K562 (cell line): ENCODE measurements around the gene GPR180. TPM values are rescaled to one million over a fixed set of nuclear protein-coding genes. Genes with fewer than 3 reads are reported as not detected.

Experiments
- ATAC-seq: fragments of 200-7000 bp; cut with Tn5 transposase; 3 replicates; pipeline ENCODE4 v1.9.1; 2020; ENCODE audit warnings: moderate library complexity
- BruUV-seq: library from RNA; stranded (reverse); fragments of 400-500 nt; replicated peaks from 2 replicates; lab custom pipeline; 2021; lab: Mats Ljungman, UMichigan
- CTCF ChIA-PET: fragments of 300-600 bp; formaldehyde crosslinking; extraction: SDS; loops from one replicate; lab custom pipeline; 2021; ENCODE audit warnings: low intra/inter-chr PET ratio; lab: Yijun Ruan, JAX
- POLR2A ChIA-PET: fragments of 300-600, 350-650 bp; sonication (Branson Sonifier 250); formaldehyde crosslinking; extraction: SDS; loops from one replicate; lab custom pipeline; 2021; ENCODE audit warnings: antibody characterized with exemption, inconsistent platforms; lab: Yijun Ruan, JAX
- DNase-seq, 4 experiments: peaks; one replicate each; pipeline versions ENCODE4 v3.0.0 to v3.0.0-alpha.2; 2011 to 2018; ENCODE audit warnings: low spot score in 3 of 4, mixed read lengths in 3 of 4; ENCODE audit errors: extremely low read depth in 1 of 4
- FAIRE-seq: peaks from 2 replicates; lab custom pipeline; 2011; peaks lifted over from hg19 to GRCh38; lab: Jason Lieb, UNC
- H2AFZ ChIP-seq: 2 replicates; pipeline ENCODE4 v1.6.0; 2011; ENCODE audit warnings: low read depth, low read length, control low read depth, inconsistent platforms
- H3K27ac ChIP-seq: fragments of 200-600 bp; 3 replicates; pipeline ENCODE4 v1.8.0; 2011; ENCODE audit warnings: low read depth, mild to moderate bottlenecking, control low read depth, inconsistent platforms, low read length, moderate library complexity, mixed read lengths; ENCODE audit errors: extremely low read depth
- H3K27me3 ChIP-seq, 2 experiments: fragments of 300-600 bp in 1 of 2; 2 replicates in 1 of 2; 3 replicates in 1 of 2; pipeline versions ENCODE4 v1.6.0 to v1.8.0; 2011; ENCODE audit warnings: inconsistent platforms in 2 of 2, low read length in 2 of 2, mild to moderate bottlenecking in 1 of 2, mixed read lengths in 1 of 2, moderate library complexity in 1 of 2; ENCODE audit not compliant: control insufficient read depth in 2 of 2, insufficient read depth in 2 of 2
- H3K36me3 ChIP-seq: fragments of 300-600 bp; 3 replicates; pipeline ENCODE4 v1.8.0; 2011; ENCODE audit warnings: mild to moderate bottlenecking, low read length, inconsistent platforms; ENCODE audit not compliant: control insufficient read depth, insufficient read depth
- H3K4me1 ChIP-seq, 2 experiments: fragments of 200-600 bp in 1 of 2; replicated peaks in 1 of 2; 2 replicates in 1 of 2; 3 replicates in 1 of 2; pipeline versions ENCODE4 v1.5.1 to v1.8.0; 2011; ENCODE audit warnings: inconsistent platforms in 2 of 2, low read length in 2 of 2, mild to moderate bottlenecking in 1 of 2, mixed read lengths in 1 of 2, moderate library complexity in 1 of 2; ENCODE audit not compliant: control insufficient read depth in 2 of 2, insufficient read depth in 2 of 2
- H3K4me2 ChIP-seq: 2 replicates; pipeline ENCODE4 v1.6.1; 2011; ENCODE audit warnings: low read length, control low read depth, inconsistent platforms, mixed read lengths; ENCODE audit not compliant: insufficient read depth
- H3K4me3 ChIP-seq: fragments of 200-600 bp; sonication (generic), shearing (Covaris generic); 2 replicates; pipeline ENCODE4 v1.5.1; 2016; ENCODE audit warnings: control low read depth, inconsistent platforms
- H3K79me2 ChIP-seq: fragments of 200-600 bp; 3 replicates; pipeline ENCODE4 v1.8.0; 2011; ENCODE audit warnings: low read length, inconsistent platforms; ENCODE audit not compliant: control insufficient read depth, insufficient read depth
- H3K9ac ChIP-seq, 2 experiments: 2 replicates each; pipeline versions ENCODE4 v1.6.0 to v1.6.1; 2011; ENCODE audit warnings: low read depth in 2 of 2, low read length in 2 of 2, control low read depth in 1 of 2, inconsistent platforms in 1 of 2, mild to moderate bottlenecking in 1 of 2, mixed read lengths in 1 of 2; ENCODE audit not compliant: insufficient read depth in 1 of 2
- H3K9me1 ChIP-seq: one replicate; pipeline ENCODE4 v1.6.0; 2011; ENCODE audit warnings: inconsistent platforms, mild to moderate bottlenecking, low read length, moderate library complexity; ENCODE audit not compliant: control insufficient read depth, insufficient read depth
- H3K9me3 ChIP-seq: replicated peaks from 2 replicates; pipeline ENCODE4 v1.5.1; 2011; ENCODE audit warnings: low read depth, low read length, inconsistent platforms; ENCODE audit not compliant: control insufficient read depth, insufficient read depth
- H4K20me1 ChIP-seq: replicated peaks from 2 replicates; pipeline ENCODE4 v1.6.1; 2011; ENCODE audit warnings: low read length, inconsistent platforms, mixed read lengths; ENCODE audit not compliant: control insufficient read depth, insufficient read depth
- FOXK2 ChIP-seq, 2 experiments: fragments of 450-650 bp; IDR thresholded peaks in 1 of 2; conservative IDR thresholded peaks in 1 of 2; 2 replicates each; pipeline ENCODE4 v1.6.1; 2016; ENCODE audit warnings: low read depth in 2 of 2, mild to moderate bottlenecking in 1 of 2
- GTF3C2 ChIP-seq: IDR thresholded peaks from 3 replicates; pipeline ENCODE4 v1.6.1; 2011; ENCODE audit warnings: borderline replicate concordance, mild to moderate bottlenecking, moderate library complexity; ENCODE audit not compliant: insufficient read length; ENCODE audit errors: extremely low read depth
- POLR2A ChIP-seq: fragments of 450-650 bp; conservative IDR thresholded peaks from 2 replicates; pipeline ENCODE4 v1.6.1; 2016
- POLR3G ChIP-seq: IDR thresholded peaks from 2 replicates; pipeline ENCODE4 v1.6.1; 2011; ENCODE audit not compliant: insufficient read length, insufficient replicate concordance; ENCODE audit errors: extremely low read depth
- PTTG1 ChIP-seq: fragments of 450-650 bp; IDR thresholded peaks from 2 replicates; pipeline ENCODE4 v1.6.1; 2016; ENCODE audit warnings: low read depth, mild to moderate bottlenecking, missing genetic modification characterization, missing compliant biosample characterization
- SIN3B ChIP-seq: fragments of 450-650 bp; IDR thresholded peaks from 2 replicates; pipeline ENCODE4 v1.6.1; 2017; ENCODE audit warnings: low read depth, mild to moderate bottlenecking, moderate library complexity
- SMAD4 ChIP-seq: fragments of 250-450 bp; sonication (Bioruptor Pico); conservative IDR thresholded peaks from 2 replicates; pipeline ENCODE4 v1.8.0; 2021; ENCODE audit warnings: inconsistent platforms, mild to moderate bottlenecking, moderate library complexity
- TOE1 ChIP-seq, 2 experiments: fragments of 450-650 bp in 1 of 2; sonication (generic) in 1 of 2; formaldehyde crosslinking in 1 of 2; IDR thresholded peaks; 2 replicates each; pipeline versions ENCODE4 v1.7.1 to v1.8.0; 2016 to 2022; ENCODE audit warnings: borderline replicate concordance in 2 of 2, mild to moderate bottlenecking in 2 of 2, antibody characterized with exemption in 1 of 2, inconsistent platforms in 1 of 2, low read depth in 1 of 2, missing genetic modification reagents in 1 of 2, moderate library complexity in 1 of 2
- ZC3H11A ChIP-seq: IDR thresholded peaks from 2 replicates; pipeline ENCODE4 v1.6.1; 2012; ENCODE audit warnings: low read depth, low read length, improper control_type of control experiment
- ZFPM2 ChIP-seq: fragments of 250-450 bp; sonication (Bioruptor Pico); IDR thresholded peaks from 2 replicates; pipeline ENCODE4 v1.5.1; 2022; ENCODE audit warnings: mild to moderate bottlenecking
- ZNF3 ChIP-seq: fragments of 250-450 bp; sonication (Bioruptor Pico); IDR thresholded peaks from 2 replicates; pipeline ENCODE4 v1.5.0; 2021; ENCODE audit warnings: mild to moderate bottlenecking, moderate library complexity
- ZNF740 ChIP-seq, 3 experiments: fragments of 200-800 bp in 1 of 3; sonication (Bioruptor generic) in 1 of 3; sonication (generic) in 1 of 3; formaldehyde crosslinking in 1 of 3; IDR thresholded peaks; 2 replicates each; pipeline versions ENCODE4 v1.6.1 to v1.8.0; 2016 to 2022; ENCODE audit warnings: mild to moderate bottlenecking in 2 of 3, missing compliant biosample characterization in 2 of 3, missing genetic modification characterization in 2 of 3, missing genetic modification reagents in 1 of 3
- WGBS: fragments of 100-300 bp; shearing (Covaris generic); methylation state at CpG from one replicate; pipeline ENCODE4 v1.1.6; 2016; ENCODE audit warnings: low coverage, mixed read lengths; ENCODE audit not compliant: insufficient coverage; ENCODE audit errors: missing lambda C conversion rate; 5-methylcytosine and 5-hydroxymethylcytosine counted together
- in situ Hi-C: fragments of 300-500 bp; cut with MboI; formaldehyde crosslinking; loops from 4 replicates; pipeline ENCODE4 v1.15.0; 2018; ENCODE audit warnings: inconsistent platforms, mixed read lengths
- intact Hi-C: fragments of 100-400 bp; cut with micrococcal nuclease; formaldehyde crosslinking; loops from 2 replicates; pipeline ENCODE4 v1.14.2; 2022
- polyA plus RNA-seq, 8 experiments: library from polyadenylated mRNA; depleted of rRNA in 4 of 8; stranded (reverse) in 5 of 8; unstranded in 3 of 8; fragments of >200 nt; fragmentation: Nextera tagmentation in 2 of 8; fragmentation: Illumina TruSeq in 1 of 8; extraction: Ambion mirVana in 2 of 8; extraction: Trizol in 1 of 8; gene quantifications; 2 replicates each; pipeline versions ENCODE4 v1.2.1 to v1.2.3, GENCODE V29; 2011 to 2014; ENCODE audit warnings: inconsistent platforms in 1 of 8, missing spikeins in 1 of 8
- total RNA-seq, 7 experiments: library from RNA; depleted of rRNA in 6 of 7; stranded (reverse); fragments of >200 nt in 6 of 7; fragmentation: Illumina TruSeq in 2 of 7; extraction: Trizol in 2 of 7; gene quantifications; 2 replicates each; pipeline versions ENCODE4 v1.2.1 to v1.2.3, GENCODE V29; 2011 to 2021; ENCODE audit warnings: low replicate concordance in 1 of 7

Gene GPR180
- total and polyA plus RNA-seq, 9 of the 15 experiments (the other 6 are each of a cell fraction or from before 2014, with no cell fraction given) = 0.77 to 4.1 (median 1.8) TPM

GRCh38 chr13:94673851-94674250 is 72.2 kb downstream of the GPR180 start:
- TF ChIP-seq FOXK2 (conservative IDR thresholded peaks at IDR 0.05 in 1 of 2, IDR thresholded peaks at IDR 0.05 in 1 of 2; ENCODE audit: low read depth in 2 of 2) (no peak), GTF3C2 (no peak), ZNF3 (CRISPR knock-in tag) (no peak), ZC3H11A (no peak), PTTG1 (tag) (no peak), SMAD4 (CRISPR knock-in tag) (no peak), ZFPM2 (CRISPR knock-in tag) (no peak), POLR2A (no peak), ZNF740 (CRISPR knock-in tag; IDR thresholded peaks at IDR 0.05) (no peak), ZNF740 (tag; IDR thresholded peaks at IDR 0.05) (no peak), TOE1 (IDR thresholded peaks at IDR 0.05; ENCODE audit: borderline replicate concordance) (no peak), TOE1 (CRISPR knock-in tag; IDR thresholded peaks at IDR 0.05; ENCODE audit: borderline replicate concordance, low read depth) (no peak), SIN3B (no peak), POLR3G (no peak)
- ChIA-PET CTCF (no interaction called here), POLR2A (no interaction called here)
- H3K4me2 ChIP-seq = no peak overlapping the region
- peaks cover 2 to 6% of the 10 kb centered on the region in 2 experiments; a peak in 3 of 5 replicates for H3K4me1 ChIP-seq
- H3K9me1 ChIP-seq = no peaks in the 10 kb centered on the region
- no peak for ATAC-seq
- no peak for DNase-seq
- H3K36me3 ChIP-seq = no peaks in the 10 kb centered on the region
- H3K27ac ChIP-seq = no peak overlapping the region
- peak overlapping the region; percentile 60 for H2AFZ ChIP-seq
- no peaks in the 10 kb centered on the region for H3K9me3 ChIP-seq
- no peaks in the 10 kb centered on the region for H3K27me3 ChIP-seq
- H4K20me1 ChIP-seq = no peaks in the 10 kb centered on the region
- intact Hi-C loops (loop anchor here (2.0 kb wide), 1 partner anchor 37 kb away; no protein-coding TSS in a partner anchor), in situ Hi-C loops (loop anchor here (25.0 kb wide), 1 partner anchor 738 kb away; no protein-coding TSS in a partner anchor)
- no peak overlapping the region for H3K4me3 ChIP-seq
- no peak overlapping the region; a peak in 1 of 4 replicates for H3K9ac ChIP-seq
- peak; percentile 11 for FAIRE-seq
- no peaks in the 10 kb centered on the region for H3K79me2 ChIP-seq
- no TSS peak for BruUV-seq
- WGBS = 44% methylated on average over 5 of the region's 5 CpGs
